GM10266 (cell line): ENCODE results near the gene ACAD9.

Source experiments
- DNase-seq: peaks from one replicate; pipeline ENCODE4 v3.0.0; 2012; ENCODE audit errors: extremely low spot score
- TF ChIP-seq, protein P1 (sequence below): IDR thresholded peaks from 2 replicates; pipeline ENCODE4 v1.5.1; 2012; ENCODE audit warnings: mild to moderate bottlenecking, low read depth; ENCODE audit not compliant: control insufficient read depth, insufficient read depth; ENCODE audit errors: missing control alignments

ACAD9 gene

DNA sequence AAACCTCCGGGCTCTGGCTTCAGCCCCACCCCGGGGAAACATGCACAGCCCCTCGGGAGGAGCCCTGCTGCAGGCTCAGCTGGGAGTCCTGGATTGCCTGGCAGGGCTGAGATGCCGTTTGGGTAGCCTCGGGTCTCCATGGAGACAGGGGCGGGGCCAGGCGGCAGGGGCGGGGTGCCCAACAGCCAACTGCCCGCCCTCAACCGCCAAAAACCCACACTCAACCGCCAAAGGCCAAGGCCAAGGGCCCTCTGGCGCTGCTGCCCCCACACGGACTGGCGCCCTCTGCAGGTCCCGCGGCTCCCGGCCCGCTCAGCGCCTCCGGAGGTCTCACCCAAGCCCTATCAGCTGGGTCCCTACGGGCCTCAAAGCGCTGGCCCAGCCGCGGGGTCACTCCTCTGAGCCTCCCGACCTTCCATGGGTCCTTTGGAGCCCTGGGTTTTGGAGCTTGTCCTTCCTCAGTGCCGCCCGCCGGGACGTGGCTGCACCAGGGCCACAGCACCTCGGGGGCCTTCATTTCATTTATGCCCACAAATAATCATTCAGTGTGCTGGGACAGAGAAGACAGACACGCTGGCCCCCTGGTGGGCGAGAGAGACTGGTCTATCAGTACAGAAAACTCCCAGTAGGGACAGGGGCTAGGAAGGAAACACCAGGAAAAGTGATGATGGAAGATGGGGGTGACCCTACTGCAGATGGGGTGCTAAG, 33.5 kb upstream of the ACAD9 start:
- TF ChIP-seq, protein P1, sequence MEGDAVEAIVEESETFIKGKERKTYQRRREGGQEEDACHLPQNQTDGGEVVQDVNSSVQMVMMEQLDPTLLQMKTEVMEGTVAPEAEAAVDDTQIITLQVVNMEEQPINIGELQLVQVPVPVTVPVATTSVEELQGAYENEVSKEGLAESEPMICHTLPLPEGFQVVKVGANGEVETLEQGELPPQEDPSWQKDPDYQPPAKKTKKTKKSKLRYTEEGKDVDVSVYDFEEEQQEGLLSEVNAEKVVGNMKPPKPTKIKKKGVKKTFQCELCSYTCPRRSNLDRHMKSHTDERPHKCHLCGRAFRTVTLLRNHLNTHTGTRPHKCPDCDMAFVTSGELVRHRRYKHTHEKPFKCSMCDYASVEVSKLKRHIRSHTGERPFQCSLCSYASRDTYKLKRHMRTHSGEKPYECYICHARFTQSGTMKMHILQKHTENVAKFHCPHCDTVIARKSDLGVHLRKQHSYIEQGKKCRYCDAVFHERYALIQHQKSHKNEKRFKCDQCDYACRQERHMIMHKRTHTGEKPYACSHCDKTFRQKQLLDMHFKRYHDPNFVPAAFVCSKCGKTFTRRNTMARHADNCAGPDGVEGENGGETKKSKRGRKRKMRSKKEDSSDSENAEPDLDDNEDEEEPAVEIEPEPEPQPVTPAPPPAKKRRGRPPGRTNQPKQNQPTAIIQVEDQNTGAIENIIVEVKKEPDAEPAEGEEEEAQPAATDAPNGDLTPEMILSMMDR = peak; percentile 83

DNA sequence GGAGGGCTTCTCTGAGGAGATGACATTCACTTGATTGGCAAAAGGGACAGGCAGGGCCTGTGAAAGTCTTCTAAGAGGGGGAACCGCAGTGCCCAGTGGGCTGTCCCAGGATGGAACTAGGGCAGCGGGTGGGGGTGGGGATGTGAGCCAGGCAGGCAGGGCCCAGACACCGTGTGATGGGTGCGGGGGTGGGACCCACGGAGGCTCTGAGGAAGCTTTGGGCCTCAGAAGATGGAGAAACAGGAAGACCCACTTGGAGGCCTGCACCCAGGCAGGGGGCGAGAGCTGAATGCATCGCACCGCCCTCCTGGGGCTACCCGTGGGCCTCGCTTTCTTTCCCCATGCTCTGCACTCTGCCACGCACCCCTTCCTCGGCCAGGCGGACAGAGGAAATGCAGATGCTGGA, 32.9 kb upstream of the ACAD9 start:
- DNase-seq = no peak
- TF ChIP-seq, protein P1 = no peak

More for the DNA sequence above, 33.5 kb upstream of the ACAD9 start:
- DNase-seq = peak; percentile 87

DNA sequence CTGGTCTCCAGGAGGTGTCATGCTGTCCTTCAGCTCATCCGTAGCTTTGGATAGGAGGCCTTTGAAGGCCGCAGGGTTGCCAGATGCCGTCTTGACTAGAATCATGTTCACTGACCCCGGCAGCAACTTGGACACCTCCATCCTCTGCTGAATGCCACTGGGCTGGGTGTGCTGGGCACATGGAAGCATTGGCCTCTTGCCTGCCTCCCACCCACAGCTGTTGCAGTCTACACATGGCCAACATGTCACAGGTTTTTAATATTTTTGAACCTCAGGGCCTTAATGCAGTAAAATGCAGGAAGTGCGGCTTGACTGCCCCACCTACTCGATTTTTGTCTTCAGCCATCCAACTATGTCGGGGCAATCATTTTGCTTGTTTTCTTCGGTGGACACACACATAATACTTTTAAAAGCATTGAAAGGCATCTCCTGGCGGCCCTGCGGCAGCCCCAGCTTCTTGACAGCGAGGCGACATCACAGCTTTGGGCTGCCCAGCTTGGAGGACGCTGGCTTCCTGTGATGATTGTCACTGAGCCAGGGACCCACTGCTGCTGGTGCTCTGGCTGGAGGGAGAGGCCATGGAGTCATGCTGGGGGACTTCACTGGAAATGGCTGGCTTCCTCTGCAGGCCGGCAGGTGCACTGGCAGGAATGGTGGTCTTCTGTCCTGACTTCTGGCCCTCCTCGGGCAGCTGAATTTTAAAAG, 31.6 kb upstream of the ACAD9 start:
- TF ChIP-seq, protein P1 = no peak
- DNase-seq = no peak

DNA sequence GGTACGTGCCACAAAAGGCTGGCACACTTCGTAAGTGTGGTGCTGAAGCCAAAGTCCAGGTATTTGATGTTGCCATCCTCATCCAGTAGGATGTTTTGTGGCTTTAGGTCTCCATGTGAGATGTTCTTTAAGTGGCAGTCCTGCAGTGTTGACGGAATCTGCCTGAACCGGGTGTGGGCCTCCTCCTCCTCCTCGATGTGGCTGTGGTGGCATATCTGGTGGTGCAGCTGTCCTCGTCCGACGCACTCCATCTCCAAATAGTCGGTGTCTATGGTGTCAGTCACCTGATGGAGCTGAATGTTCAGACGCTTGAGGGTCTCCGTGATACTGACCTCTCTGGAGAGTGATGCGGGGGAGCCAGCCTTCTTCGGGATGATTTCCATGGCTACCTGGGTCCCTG, 30.5 kb upstream of the ACAD9 start:
- TF ChIP-seq, protein P1 = no peak
- DNase-seq = no peak

DNA sequence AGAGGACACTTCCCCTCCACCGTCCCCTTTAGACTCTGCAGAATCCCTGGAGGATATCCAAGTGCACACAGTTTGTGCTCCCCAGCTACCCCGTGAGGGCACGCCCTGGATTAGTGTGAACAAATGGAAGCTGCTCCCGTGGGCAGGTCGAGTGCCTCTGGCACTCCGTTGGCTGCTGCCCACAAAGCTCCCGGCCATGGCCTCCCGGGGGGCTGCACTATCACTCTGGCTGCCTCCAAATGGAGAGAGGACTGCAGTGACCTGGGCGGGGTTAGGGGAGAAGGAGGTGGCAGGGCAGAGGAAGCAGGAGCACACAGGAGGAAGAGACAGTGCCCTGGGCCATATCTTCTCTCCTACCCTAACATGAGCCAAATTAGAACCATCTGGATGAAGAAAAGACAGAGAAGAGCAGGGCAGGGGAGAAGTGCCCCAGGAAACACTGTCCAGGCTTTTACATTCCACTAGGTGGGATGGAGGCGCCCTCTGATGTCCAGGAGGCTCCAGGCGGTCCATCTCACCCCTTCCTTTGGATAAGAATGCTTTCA, 29.4 kb upstream of the ACAD9 start:
- TF ChIP-seq, protein P1 = no peak
- no peak for DNase-seq

DNA sequence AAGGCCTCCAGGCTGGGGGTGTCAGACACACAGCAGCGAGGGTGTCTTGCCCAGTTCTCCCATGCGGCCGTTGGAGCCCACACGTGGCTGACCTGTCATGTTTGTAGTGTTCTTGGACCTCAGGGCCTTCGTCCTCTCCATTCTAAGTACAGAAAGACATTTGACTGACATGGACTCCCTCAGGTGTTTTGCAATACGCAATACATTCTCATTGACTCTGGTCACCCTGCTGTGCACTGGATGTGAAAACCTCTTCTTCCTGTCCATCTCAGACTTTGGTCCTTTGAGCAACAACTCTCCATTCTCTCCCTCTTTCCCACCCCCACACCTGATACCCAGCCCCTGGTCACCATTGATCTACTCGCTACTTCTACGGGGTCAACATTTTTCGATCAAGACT, 28.9 kb upstream of the ACAD9 start:
- TF ChIP-seq, protein P1 = no peak
- DNase-seq = no peak

DNA sequence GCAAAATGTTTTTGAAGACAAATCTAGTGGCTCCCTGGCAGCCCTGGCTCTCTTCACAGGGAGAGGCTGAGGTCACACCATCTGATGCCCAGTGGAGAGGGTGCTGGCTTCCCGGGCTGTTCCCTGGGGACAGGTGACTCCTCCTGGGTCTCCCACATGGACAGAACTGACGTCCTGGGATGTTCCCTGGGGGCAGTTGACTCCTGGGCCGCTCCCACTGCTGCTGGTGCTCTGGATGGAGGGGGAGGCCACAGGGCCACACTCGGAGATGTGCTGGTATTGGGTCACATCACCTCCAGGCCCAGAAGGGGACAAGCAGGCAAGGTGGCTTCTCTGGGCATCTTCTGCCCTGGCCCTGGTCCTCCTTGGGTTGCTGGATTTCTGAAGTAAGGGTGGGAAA, 27.8 kb upstream of the ACAD9 start:
- DNase-seq = no peak
- TF ChIP-seq, protein P1 = no peak
